PC-9 (cell line): ENCODE measurements around the gene USP54. TPM values are rescaled to one million over a fixed set of nuclear protein-coding genes. Genes with fewer than 3 reads are reported as not detected.

Experiments used
- BruUV-seq: library from RNA; stranded (reverse); fragments of 400-500 nt; replicated peaks from 2 replicates; lab custom pipeline; 2021; lab: Mats Ljungman, UMichigan
- CTCF ChIA-PET: fragments of 300-600 bp; sonication (Branson Sonifier 250); formaldehyde crosslinking; loops from one replicate; lab custom pipeline; 2022; ENCODE audit warnings: antibody characterized with exemption; lab: Charles Lee
- POLR2A ChIA-PET: fragments of 300-600 bp; sonication (Branson Sonifier 250); formaldehyde crosslinking; loops from one replicate; lab custom pipeline; 2022; ENCODE audit warnings: antibody characterized with exemption; ENCODE audit not compliant: unreplicated experiment; lab: Charles Lee
- DNase-seq, 2 experiments: peaks; one replicate each; pipeline versions ENCODE4 v3.0.0 to v3.0.0-alpha.2; 2015 to 2022; ENCODE audit warnings: mixed read lengths in 1 of 2
- H2AFZ ChIP-seq: fragments of 200-600 bp; sonication (generic); 2 replicates; pipeline ENCODE4 v1.8.1; 2017; ENCODE audit warnings: antibody characterized with exemption
- H3F3A ChIP-seq: fragments of 200-600 bp; sonication (generic); 2 replicates; pipeline ENCODE4 v1.8.1; 2017; ENCODE audit warnings: antibody characterized with exemption, mild to moderate bottlenecking, low read depth; ENCODE audit not compliant: insufficient read depth
- H3K27ac ChIP-seq: fragments of 200-600 bp; sonication (generic); 2 replicates; pipeline ENCODE4 v1.6.1; 2016; ENCODE audit warnings: mixed run types
- H3K27me3 ChIP-seq: fragments of 200-600 bp; sonication (generic); 2 replicates; pipeline ENCODE4 v1.6.1; 2016; ENCODE audit warnings: low read depth, mixed run types; ENCODE audit not compliant: insufficient read depth
- H3K36me3 ChIP-seq: fragments of 200-600 bp; sonication (generic); 2 replicates; pipeline ENCODE4 v1.6.1; 2016; ENCODE audit warnings: low read depth, mixed run types
- H3K4me1 ChIP-seq: fragments of 200-600 bp; sonication (generic); replicated peaks from 2 replicates; pipeline ENCODE4 v1.6.1; 2016; ENCODE audit warnings: mixed run types; ENCODE audit not compliant: insufficient read depth
- H3K4me2 ChIP-seq: fragments of 200-600 bp; sonication (generic); 2 replicates; pipeline ENCODE4 v1.6.1; 2017; ENCODE audit warnings: mixed run types
- H3K4me3 ChIP-seq: fragments of 200-600 bp; sonication (generic); 2 replicates; pipeline ENCODE4 v1.6.1; 2016; ENCODE audit warnings: mixed run types
- H3K79me2 ChIP-seq: fragments of 200-600 bp; sonication (generic); 2 replicates; pipeline ENCODE4 v1.6.1; 2017; ENCODE audit warnings: low read depth, mixed run types
- H3K9me2 ChIP-seq: fragments of 200-600 bp; sonication (generic); 2 replicates; pipeline ENCODE4 v1.8.1; 2017; ENCODE audit warnings: mild to moderate bottlenecking; ENCODE audit not compliant: insufficient read depth
- H3K9me3 ChIP-seq: fragments of 200-600 bp; sonication (generic); 2 replicates; pipeline ENCODE4 v1.8.1; 2016; ENCODE audit warnings: low read depth; ENCODE audit not compliant: insufficient read depth
- H4K20me1 ChIP-seq: fragments of 200-600 bp; sonication (generic); 2 replicates; pipeline ENCODE4 v1.8.1; 2017; ENCODE audit not compliant: insufficient read depth
- EZH2 ChIP-seq: fragments of 200-600 bp; sonication (generic); IDR thresholded peaks from 2 replicates; pipeline ENCODE4 v1.8.0; 2017; ENCODE audit warnings: antibody characterized with exemption, low read depth
- intact Hi-C: fragments of 100-400 bp; cut with micrococcal nuclease; formaldehyde crosslinking; loops from one replicate; pipeline ENCODE4 v1.10.0; 2022; ENCODE audit not compliant: unreplicated experiment
- total RNA-seq: library from RNA; stranded (reverse); gene quantifications from 2 replicates; pipeline ENCODE4 v1.2.3, GENCODE V29; 2021
- TF ChIP-seq, protein P1 (sequence below): fragments of 200-600 bp; sonication (generic); conservative IDR thresholded peaks from 2 replicates; pipeline ENCODE4 v1.6.1; 2017; ENCODE audit warnings: mixed run types, antibody characterized with exemption, mild to moderate bottlenecking, moderate library complexity

The USP54 gene
- total RNA-seq, 1 experiment from 2014 or later: 52.4 TPM

DNA sequence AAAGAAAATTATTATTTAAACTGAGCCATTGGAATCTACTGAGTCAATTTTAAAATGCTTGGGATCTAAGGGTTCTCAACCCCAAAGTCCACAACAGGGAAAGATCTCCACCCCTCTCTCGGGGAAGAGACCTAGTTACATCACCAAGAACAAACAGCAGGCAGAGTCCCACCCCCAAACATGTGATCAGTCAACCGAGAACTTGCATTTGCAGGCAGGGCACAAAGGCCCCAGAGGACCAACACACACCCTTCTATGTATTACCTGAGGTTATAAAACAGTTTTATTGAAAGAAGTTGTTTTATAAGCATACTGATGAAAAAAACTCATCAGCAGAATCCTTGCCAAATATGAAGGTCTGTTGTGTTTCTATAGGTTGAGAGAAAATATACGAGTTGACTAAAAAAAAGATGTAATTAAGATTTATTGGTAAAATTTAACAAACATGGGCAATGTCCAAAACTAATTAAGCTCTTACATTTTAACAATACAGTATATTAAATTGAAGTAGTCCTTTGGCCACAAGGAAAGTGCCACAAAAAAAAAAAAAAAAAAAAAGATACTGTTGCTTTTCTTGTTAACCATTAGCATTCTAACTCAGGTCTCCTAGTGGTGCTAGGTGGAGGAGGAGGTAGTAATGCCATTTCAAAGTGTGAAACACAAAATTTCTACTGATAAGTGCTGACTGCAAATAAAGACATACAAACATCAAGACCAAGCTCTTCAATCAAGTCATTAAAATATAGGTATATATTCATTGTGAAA lies 975 bp upstream of the USP54 start:
- POLR2A ChIA-PET: interaction anchor here (0.5 to 0.9 kb wide), 3 partner anchors 9 to 903 kb away, joined by 3 to 5 read pairs (median 4); no protein-coding TSS in a partner anchor
- H3K27ac ChIP-seq: peak overlapping the region; percentile 84

GRCh38 chr10:73589563-73590126 lies 1.5 kb downstream of the USP54 start:
- Histone ChIP-seq H3K4me1 (peaks cover 80% of the 10 kb centered on the region), H3K4me3 (no peak overlapping the region), H3K79me2 (peaks cover 41% of the 10 kb centered on the region), H3K9me3 (peaks cover 7% of the 10 kb centered on the region; the same call in 1 of the 2 replicates), H3K4me2 (peak overlapping the region; percentile 63), H4K20me1 (no peaks in the 10 kb centered on the region), H3K36me3 (no peaks in the 10 kb centered on the region), H3K27me3 (no peaks in the 10 kb centered on the region), H3K27ac (no peak overlapping the region), H3K9me2 (no peaks in the 10 kb centered on the region), H2AFZ (no peak overlapping the region), H3F3A (peaks cover 73% of the 10 kb centered on the region)
- CTCF ChIA-PET: interaction anchor here (0.6 kb wide), 1 partner anchor 1646 kb away, joined by 4 read pairs; the partner anchor contains the start of gene COMTD1
- intact Hi-C loops: no loop called here
- no TSS peak for BruUV-seq
- no peak for DNase-seq
- POLR2A ChIA-PET: interaction anchor here (0.6 to 1.3 kb wide), 3 partner anchors 12 to 1521 kb away, joined by 3 to 18 read pairs (median 7); no protein-coding TSS in a partner anchor
- TF ChIP-seq EZH2: no peak
- TF ChIP-seq, protein P1, sequence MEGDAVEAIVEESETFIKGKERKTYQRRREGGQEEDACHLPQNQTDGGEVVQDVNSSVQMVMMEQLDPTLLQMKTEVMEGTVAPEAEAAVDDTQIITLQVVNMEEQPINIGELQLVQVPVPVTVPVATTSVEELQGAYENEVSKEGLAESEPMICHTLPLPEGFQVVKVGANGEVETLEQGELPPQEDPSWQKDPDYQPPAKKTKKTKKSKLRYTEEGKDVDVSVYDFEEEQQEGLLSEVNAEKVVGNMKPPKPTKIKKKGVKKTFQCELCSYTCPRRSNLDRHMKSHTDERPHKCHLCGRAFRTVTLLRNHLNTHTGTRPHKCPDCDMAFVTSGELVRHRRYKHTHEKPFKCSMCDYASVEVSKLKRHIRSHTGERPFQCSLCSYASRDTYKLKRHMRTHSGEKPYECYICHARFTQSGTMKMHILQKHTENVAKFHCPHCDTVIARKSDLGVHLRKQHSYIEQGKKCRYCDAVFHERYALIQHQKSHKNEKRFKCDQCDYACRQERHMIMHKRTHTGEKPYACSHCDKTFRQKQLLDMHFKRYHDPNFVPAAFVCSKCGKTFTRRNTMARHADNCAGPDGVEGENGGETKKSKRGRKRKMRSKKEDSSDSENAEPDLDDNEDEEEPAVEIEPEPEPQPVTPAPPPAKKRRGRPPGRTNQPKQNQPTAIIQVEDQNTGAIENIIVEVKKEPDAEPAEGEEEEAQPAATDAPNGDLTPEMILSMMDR: no peak

More for the DNA sequence above, 975 bp upstream of the USP54 start:
- TF ChIP-seq, protein P1: no peak
- TF ChIP-seq EZH2: no peak
- no peaks in the 10 kb centered on the region for H3K9me3 ChIP-seq
- no peaks in the 10 kb centered on the region for H3K36me3 ChIP-seq
- no peak overlapping the region for H2AFZ ChIP-seq
- no peaks in the 10 kb centered on the region for H4K20me1 ChIP-seq
- intact Hi-C loops: loop anchor here (1.0 kb wide), 2 partner anchors 9 to 33 kb away; no protein-coding TSS in a partner anchor
- no peaks in the 10 kb centered on the region for H3K9me2 ChIP-seq
- peak overlapping the region; percentile 63 for H3K4me2 ChIP-seq
- peak overlapping the region; percentile 28; the same call in 1 of the 2 replicates for H3K4me3 ChIP-seq
- H3F3A ChIP-seq: peaks cover 49% of the 10 kb centered on the region
- BruUV-seq: no TSS peak
- peak; percentile 30 to 57 for DNase-seq
- H3K4me1 ChIP-seq: peaks cover 60% of the 10 kb centered on the region
- CTCF ChIA-PET: interaction anchor here (0.6 kb wide), 2 partner anchors 35 to 161 kb away, joined by 3 to 11 read pairs; no protein-coding TSS in a partner anchor
- H3K79me2 ChIP-seq: peaks cover 31% of the 10 kb centered on the region
- H3K27me3 ChIP-seq: no peaks in the 10 kb centered on the region

GRCh38 chr10:73588656-73589055 lies 2.5 kb downstream of the USP54 start:
- ChIA-PET POLR2A (no interaction called here), CTCF (no interaction called here)
- Histone ChIP-seq H3F3A (peaks cover 72% of the 10 kb centered on the region), H2AFZ (no peak overlapping the region), H3K79me2 (peaks cover 41% of the 10 kb centered on the region), H3K27me3 (no peaks in the 10 kb centered on the region), H3K9me2 (no peaks in the 10 kb centered on the region), H3K36me3 (no peaks in the 10 kb centered on the region), H3K27ac (no peak overlapping the region), H3K9me3 (peaks cover 7% of the 10 kb centered on the region; the same call in 1 of the 2 replicates), H3K4me2 (peak overlapping the region; percentile 63; the same call in 1 of the 2 replicates), H3K4me1 (peaks cover 79% of the 10 kb centered on the region), H3K4me3 (no peak overlapping the region), H4K20me1 (no peaks in the 10 kb centered on the region)
- intact Hi-C loops: no loop called here
- DNase-seq: no peak
- no TSS peak for BruUV-seq
- TF ChIP-seq, protein P1: no peak
- TF ChIP-seq EZH2: no peak
